SH-SY5Y (cell line): ENCODE results near the gene TPSAB1.

ENCODE experiments used
- GATA2 ChIP-seq: IDR thresholded peaks from 2 replicates; pipeline ENCODE4 v1.6.1; 2011; ENCODE audit warnings: mild to moderate bottlenecking, low read depth, low read length
- GATA3 ChIP-seq: IDR thresholded peaks from 2 replicates; pipeline ENCODE4 v1.6.1; 2011; ENCODE audit warnings: low read depth, mild to moderate bottlenecking, low read length, moderate library complexity

- TF ChIP-seq GATA2: no peak
- TF ChIP-seq GATA3: no peak
These were observed 32.1 kb downstream of the TPSAB1 start for GRCh38 chr16:1272453-1273198.
